Natural killer cell (primary cell): Measurements from ENCODE around the gene FAM3C. TPM values are rescaled to one million over a fixed set of nuclear protein-coding genes. Genes with fewer than 3 reads are reported as not detected.
"Not testable (repeated sequence)": the region's sequence is repeated elsewhere in the genome, so short reads cannot be mapped to it uniquely, and the experiment has no call there.

Source experiments
- ATAC-seq, 3 donors: fragments of 150-1000 bp in 2 of 3; fragments of 200-7000 bp in 1 of 3; cut with Tn5 transposase; 1 replicate in 1 of 3; 2 replicates in 2 of 3; pipeline ENCODE4 v1.10.0; 2021; ENCODE audit warnings: mild to moderate bottlenecking in 2 of 3, moderate library complexity in 2 of 3
- DNase-seq, 2 donors: peaks; one replicate each; pipeline versions ENCODE4 v3.0.0 to v3.0.0-alpha.2; 2013 to 2021; ENCODE audit warnings: mixed read lengths in 1 of 2
- H3K27ac ChIP-seq: one replicate; pipeline ENCODE4 v1.5.1; 2013; ENCODE audit warnings: mild to moderate bottlenecking, low read length
- H3K27me3 ChIP-seq: one replicate; pipeline ENCODE4 v1.6.1; 2013; ENCODE audit warnings: low read length; ENCODE audit not compliant: control insufficient read depth, insufficient read depth
- H3K36me3 ChIP-seq: one replicate; pipeline ENCODE4 v1.6.1; 2013; ENCODE audit warnings: low read length; ENCODE audit not compliant: control insufficient read depth, insufficient read depth
- H3K4me1 ChIP-seq: one replicate; pipeline ENCODE4 v1.6.1; 2013; ENCODE audit warnings: low read length; ENCODE audit not compliant: control insufficient read depth, insufficient read depth
- H3K4me3 ChIP-seq: one replicate; pipeline ENCODE4 v1.5.1; 2013; ENCODE audit warnings: low read length
- H3K9me3 ChIP-seq: one replicate; pipeline ENCODE4 v1.6.1; 2013; ENCODE audit warnings: low read length; ENCODE audit not compliant: control insufficient read depth, insufficient read depth
- H3K27ac Mint-ChIP-seq, 2 donors: one replicate each; pipeline ENCODE4 v1.8.0; 2022; ENCODE audit warnings: mild to moderate bottlenecking in 2 of 2, mixed read lengths in 2 of 2, moderate library complexity in 1 of 2
- H3K27me3 Mint-ChIP-seq, 2 donors: one replicate each; pipeline ENCODE4 v1.8.0; 2022; ENCODE audit warnings: low read depth in 2 of 2, mixed read lengths in 2 of 2
- H3K36me3 Mint-ChIP-seq: one replicate; pipeline ENCODE4 v1.8.0; 2022; ENCODE audit warnings: mixed read lengths
- H3K4me1 Mint-ChIP-seq, 2 donors: one replicate each; pipeline ENCODE4 v1.8.0; 2022; ENCODE audit warnings: mixed read lengths in 2 of 2
- H3K4me3 Mint-ChIP-seq: one replicate; pipeline ENCODE4 v1.8.0; 2022; ENCODE audit warnings: mild to moderate bottlenecking, moderate library complexity, mixed read lengths
- H3K9me3 Mint-ChIP-seq, 2 donors: one replicate each; pipeline ENCODE4 v1.8.0; 2022; ENCODE audit warnings: mixed read lengths in 2 of 2
- WGBS: methylation state at CpG from one replicate; pipeline ENCODE4 v1.1.7; 2013; ENCODE audit warnings: missing lambda C conversion rate; ENCODE audit not compliant: insufficient coverage; 5-methylcytosine and 5-hydroxymethylcytosine counted together
- intact Hi-C: fragments of 100-400 bp; cut with micrococcal nuclease; formaldehyde crosslinking; loops from one replicate; pipeline ENCODE4 v1.14.2; 2022
- total RNA-seq, 4 donors: library from RNA; stranded (reverse); fragments of 120-200 nt in 1 of 4; gene quantifications; one replicate each; pipeline versions ENCODE4 v1.2.3 to v1.2.4, GENCODE V29; 2013 to 2022
- TF ChIP-seq, protein P1 (sequence below): fragments of 200-600 bp; IDR thresholded peaks from one replicate; pipeline ENCODE4 v1.8.0; 2022; ENCODE audit warnings: antibody characterized with exemption

Gene FAM3C
- total RNA-seq, 3 donors from 2014 or later (not counting 1 experiment from before 2014, with no cell fraction given): 24.3 to 42.1 (median 37.0) TPM

DNA sequence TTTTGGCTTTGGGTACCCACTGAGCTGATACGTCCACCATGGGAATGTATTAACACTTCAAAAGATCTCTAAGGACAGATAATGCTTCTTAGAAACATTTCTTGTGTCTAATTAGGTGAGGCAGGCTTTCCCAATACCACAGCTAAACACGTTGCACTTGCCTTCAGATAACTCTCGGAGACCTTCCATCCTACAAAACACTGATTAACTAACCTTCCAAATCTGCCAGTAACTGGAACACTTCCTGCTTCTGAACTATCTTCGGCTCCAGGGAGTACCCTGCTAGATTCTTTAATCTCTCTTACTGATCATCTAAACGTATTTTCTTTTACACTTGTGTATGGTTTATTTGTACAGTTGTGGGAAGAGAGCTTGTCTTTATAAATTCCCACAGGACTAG, 68.4 kb downstream of the FAM3C start:
- Mint-ChIP-seq H3K9me3 (no peaks in the 10 kb centered on the region), H3K4me3 (no peak overlapping the region), H3K27me3 (peaks cover 54 to 81% of the 10 kb centered on the region in 2 donors), H3K36me3 (no peaks in the 10 kb centered on the region), H3K4me1 (peaks cover 16 to 22% of the 10 kb centered on the region in 2 donors), H3K27ac (no peak overlapping the region)
- no peak overlapping the region for H3K27ac ChIP-seq
- no peaks in the 10 kb centered on the region for H3K9me3 ChIP-seq
- H3K36me3 ChIP-seq: no peaks in the 10 kb centered on the region
- ATAC-seq: no peak
- DNase-seq: no peak
- 96% methylated on average over 4 of the region's 5 CpGs for WGBS
- H3K4me1 ChIP-seq: peaks cover 16% of the 10 kb centered on the region
- peaks cover 20% of the 10 kb centered on the region for H3K27me3 ChIP-seq
- intact Hi-C loops: no loop called here
- TF ChIP-seq, protein P1, sequence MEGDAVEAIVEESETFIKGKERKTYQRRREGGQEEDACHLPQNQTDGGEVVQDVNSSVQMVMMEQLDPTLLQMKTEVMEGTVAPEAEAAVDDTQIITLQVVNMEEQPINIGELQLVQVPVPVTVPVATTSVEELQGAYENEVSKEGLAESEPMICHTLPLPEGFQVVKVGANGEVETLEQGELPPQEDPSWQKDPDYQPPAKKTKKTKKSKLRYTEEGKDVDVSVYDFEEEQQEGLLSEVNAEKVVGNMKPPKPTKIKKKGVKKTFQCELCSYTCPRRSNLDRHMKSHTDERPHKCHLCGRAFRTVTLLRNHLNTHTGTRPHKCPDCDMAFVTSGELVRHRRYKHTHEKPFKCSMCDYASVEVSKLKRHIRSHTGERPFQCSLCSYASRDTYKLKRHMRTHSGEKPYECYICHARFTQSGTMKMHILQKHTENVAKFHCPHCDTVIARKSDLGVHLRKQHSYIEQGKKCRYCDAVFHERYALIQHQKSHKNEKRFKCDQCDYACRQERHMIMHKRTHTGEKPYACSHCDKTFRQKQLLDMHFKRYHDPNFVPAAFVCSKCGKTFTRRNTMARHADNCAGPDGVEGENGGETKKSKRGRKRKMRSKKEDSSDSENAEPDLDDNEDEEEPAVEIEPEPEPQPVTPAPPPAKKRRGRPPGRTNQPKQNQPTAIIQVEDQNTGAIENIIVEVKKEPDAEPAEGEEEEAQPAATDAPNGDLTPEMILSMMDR: no peak
- H3K4me3 ChIP-seq: no peak overlapping the region

DNA sequence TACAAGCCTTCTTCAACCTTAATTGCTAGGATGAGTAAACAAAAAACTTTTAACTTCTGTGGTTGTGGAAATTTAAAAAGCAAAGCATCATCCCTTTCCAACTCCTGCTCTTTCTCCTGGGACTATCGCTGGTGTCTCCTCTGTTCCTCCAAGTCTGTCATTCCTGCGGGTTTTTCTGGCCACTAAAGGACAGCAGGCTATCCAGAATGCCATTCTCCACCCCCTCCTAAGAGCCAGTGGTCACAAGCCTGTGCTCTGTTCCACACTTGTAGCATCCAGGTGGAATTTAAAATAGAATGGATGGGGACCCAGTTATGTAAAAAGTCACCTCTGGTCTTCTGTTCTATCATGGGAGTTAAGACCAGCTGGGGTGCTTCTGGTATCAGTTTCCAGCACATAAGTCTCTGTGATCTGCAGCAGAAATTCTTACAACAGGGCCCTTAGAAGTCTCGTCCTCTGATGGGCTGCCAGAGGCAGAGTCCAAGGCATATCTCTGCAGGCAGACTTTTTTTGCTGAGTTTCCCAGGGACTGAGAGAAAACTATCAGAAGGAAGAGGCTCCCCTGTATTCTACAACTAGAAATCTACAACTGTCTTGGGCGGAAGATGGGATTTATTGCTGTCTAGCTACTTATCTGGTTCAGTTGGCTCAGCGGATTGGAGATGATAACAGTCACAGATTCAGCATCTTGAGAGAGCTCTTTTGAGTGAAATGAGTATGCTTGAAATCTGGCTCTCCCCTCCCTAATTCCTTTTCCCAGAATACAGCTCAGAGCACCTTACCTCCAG, 72.4 kb downstream of the FAM3C start:
- no peaks in the 10 kb centered on the region for H3K4me1 ChIP-seq
- H3K36me3 ChIP-seq: no peaks in the 10 kb centered on the region
- no peaks in the 10 kb centered on the region for H3K27me3 ChIP-seq
- H3K27ac Mint-ChIP-seq: no peak overlapping the region
- TF ChIP-seq, protein P1: no peak
- ATAC-seq (no peak), DNase-seq (no peak)
- H3K27ac ChIP-seq: no peak overlapping the region
- H3K27me3 Mint-ChIP-seq: peaks cover 38 to 52% of the 10 kb centered on the region in 2 donors
- no peak overlapping the region for H3K4me3 ChIP-seq
- H3K4me3 Mint-ChIP-seq: no peak overlapping the region
- H3K9me3 ChIP-seq: no peaks in the 10 kb centered on the region
- 78% methylated on average over 5 of the region's 5 CpGs for WGBS
- no peaks in the 10 kb centered on the region for H3K36me3 Mint-ChIP-seq
- H3K4me1 Mint-ChIP-seq: peaks cover 0 to 2% of the 10 kb centered on the region in 2 donors
- intact Hi-C loops: no loop called here
- H3K9me3 Mint-ChIP-seq: no peaks in the 10 kb centered on the region

DNA sequence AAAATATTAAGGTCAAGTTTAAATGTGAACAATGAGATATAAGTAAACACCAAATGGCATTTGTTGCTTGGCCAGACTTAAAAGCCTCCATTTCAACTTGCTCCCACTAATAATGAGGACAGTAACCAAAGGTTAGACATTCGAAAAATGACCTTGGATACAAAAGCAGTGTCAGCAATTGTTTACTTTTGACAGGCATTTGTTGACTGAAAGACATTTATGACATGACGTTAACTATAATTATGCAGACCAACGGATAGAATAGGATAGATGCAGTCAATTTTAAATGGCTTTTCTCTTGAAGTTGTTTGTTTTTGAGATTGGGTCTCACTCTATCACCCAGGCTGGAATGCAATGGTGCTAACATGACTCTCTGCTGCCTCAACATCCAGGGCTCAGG, 73.6 kb downstream of the FAM3C start:
- TF ChIP-seq, protein P1: no peak
- no peaks in the 10 kb centered on the region for H3K36me3 Mint-ChIP-seq
- no peaks in the 10 kb centered on the region for H3K9me3 Mint-ChIP-seq
- H3K27me3 Mint-ChIP-seq: peaks cover 25 to 41% of the 10 kb centered on the region in 2 donors
- Histone ChIP-seq H3K27me3 (no peaks in the 10 kb centered on the region), H3K4me1 (no peaks in the 10 kb centered on the region), H3K27ac (no peak overlapping the region), H3K9me3 (no peaks in the 10 kb centered on the region), H3K4me3 (no peak overlapping the region), H3K36me3 (no peaks in the 10 kb centered on the region)
- no peak overlapping the region for H3K4me3 Mint-ChIP-seq
- intact Hi-C loops: no loop called here
- H3K27ac Mint-ChIP-seq: no peak overlapping the region
- DNase-seq (no peak), ATAC-seq (no peak)
- WGBS: 82% methylated on average over 3 of the region's 3 CpGs
- H3K4me1 Mint-ChIP-seq: no peaks in the 10 kb centered on the region

DNA sequence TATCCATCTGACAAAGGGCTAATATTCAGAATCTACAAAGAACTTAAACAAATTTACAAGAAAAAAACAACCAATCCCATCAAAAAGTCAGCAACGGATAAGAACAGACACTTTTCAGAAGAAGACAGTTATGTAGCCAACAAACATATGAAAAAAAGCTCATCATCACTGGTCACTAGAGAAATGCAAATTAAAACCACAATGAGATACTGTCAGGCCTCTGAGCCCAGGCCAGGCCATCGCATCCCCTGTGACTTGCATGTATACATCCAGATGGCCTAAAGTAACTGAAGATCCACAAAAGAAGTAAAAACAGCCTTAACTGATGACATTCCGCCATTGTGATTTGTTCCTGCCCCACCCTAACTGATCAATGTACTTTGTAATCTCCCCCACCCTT, 80.9 kb downstream of the FAM3C start:
- H3K27ac ChIP-seq, H3K9me3 Mint-ChIP-seq, H3K4me3 Mint-ChIP-seq, H3K4me1 Mint-ChIP-seq, DNase-seq, ATAC-seq, H3K9me3 ChIP-seq, H3K36me3 ChIP-seq, H3K27me3 ChIP-seq, intact Hi-C loops, H3K4me1 ChIP-seq, H3K36me3 Mint-ChIP-seq, H3K27ac Mint-ChIP-seq, H3K4me3 ChIP-seq: not testable (repeated sequence)
- peaks cover 10 to 18% of the 10 kb centered on the region in 2 donors for H3K27me3 Mint-ChIP-seq
- WGBS: 92% methylated on average over 1 of the region's 3 CpGs
